Uterus (tissue), 4 donors: ENCODE measurements around the gene MESP1. TPM values are rescaled to one million over a fixed set of nuclear protein-coding genes. Genes with fewer than 3 reads are reported as not detected.

Source experiments
- DNase-seq, 2 donors: peaks; one replicate each; pipeline ENCODE4 v3.0.0-alpha.2; 2019 to 2020
- H3K27ac ChIP-seq, 2 donors: fragments of 200-600 bp; sonication (generic); 1 replicate in 1 of 2; 2 replicates in 1 of 2; pipeline ENCODE4 v1.5.1; 2016 to 2018
- H3K27me3 ChIP-seq, 2 donors: fragments of 200-600 bp; sonication (generic); one replicate each; pipeline ENCODE4 v1.5.1; 2018 to 2019; ENCODE audit warnings: control low read depth in 1 of 2
- H3K36me3 ChIP-seq, 2 donors: fragments of 200-600 bp; sonication (generic); one replicate each; pipeline ENCODE4 v1.5.1; 2019; ENCODE audit warnings: control low read depth in 1 of 2
- H3K4me1 ChIP-seq, 2 donors: fragments of 200-600 bp; sonication (generic); one replicate each; pipeline ENCODE4 v1.5.1; 2018 to 2019; ENCODE audit warnings: control low read depth in 1 of 2
- H3K4me3 ChIP-seq, 2 donors: fragments of 200-600 bp; sonication (generic); 1 replicate in 1 of 2; 2 replicates in 1 of 2; pipeline ENCODE4 v1.5.1; 2018 to 2019; ENCODE audit warnings: mild to moderate bottlenecking in 1 of 2
- H3K9me3 ChIP-seq, 2 donors: fragments of 200-600 bp; sonication (generic); one replicate each; pipeline ENCODE4 v1.5.1; 2019; ENCODE audit warnings: control low read depth in 1 of 2
- POLR2A ChIP-seq, 2 donors: fragments of 450-650 bp; IDR thresholded peaks; one replicate each; pipeline ENCODE4 v1.6.1; 2016; ENCODE audit warnings: antibody characterized with exemption in 2 of 2, mild to moderate bottlenecking in 1 of 2, moderate library complexity in 1 of 2
- intact Hi-C: fragments of 100-400 bp; cut with DNase I; formaldehyde crosslinking; loops from one replicate; pipeline ENCODE4 v1.15.1; 2023; ENCODE audit warnings: low total_unique reads
- total RNA-seq, 4 donors: library from RNA; depleted of rRNA in 3 of 4; stranded (reverse); fragments of >200 nt in 3 of 4; gene quantifications; one replicate each; pipeline versions ENCODE4 v1.1.0 to v1.2.4, GENCODE V29; 2014 to 2023
- TF ChIP-seq, protein P1 (sequence below), 4 experiments: fragments of 200-600 bp in 2 of 4; fragments of 450-650 bp in 2 of 4; sonication (generic) in 2 of 4; IDR thresholded peaks; one replicate each; pipeline ENCODE4 v1.5.1; 2016 to 2019; ENCODE audit warnings: antibody characterized with exemption in 4 of 4, mild to moderate bottlenecking in 2 of 4, moderate library complexity in 1 of 4
- donor health status: DM: yes; HTN: yes; CAD: no.

MESP1 gene
- total RNA-seq, 4 donors from 2014 or later = 1.0 to 6.5 (median 2.7) TPM; not detected in 1

DNA sequence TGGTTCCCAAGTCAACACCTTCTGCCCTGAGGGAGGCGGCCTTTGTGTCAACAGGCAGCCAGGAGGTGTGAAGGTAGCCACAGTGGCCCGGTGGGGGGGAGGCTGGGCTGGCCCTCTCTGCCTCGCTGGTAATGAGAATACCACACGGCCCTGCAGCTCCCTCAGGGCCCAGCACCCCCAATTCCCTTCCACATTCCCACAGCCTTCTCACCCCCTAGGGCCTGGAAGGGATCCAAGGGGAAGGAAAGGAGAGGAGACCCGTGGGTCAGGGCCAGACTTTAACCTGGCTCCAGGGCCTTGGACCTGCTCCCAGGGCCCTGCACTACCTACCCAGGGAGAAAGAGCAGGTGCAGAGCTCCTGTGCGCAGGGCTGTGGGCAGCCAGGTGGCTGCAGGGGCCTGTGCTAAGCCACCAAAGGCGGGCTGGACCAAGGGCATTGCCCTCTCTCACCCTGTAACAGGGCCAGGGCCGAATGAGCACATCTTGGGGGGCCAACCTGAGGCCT, 16.4 kb upstream of the MESP1 start:
- Histone ChIP-seq H3K27ac (no peak overlapping the region), H3K36me3 (no peaks in the 10 kb centered on the region), H3K9me3 (no peaks in the 10 kb centered on the region), H3K4me3 (no peak overlapping the region), H3K27me3 (no peaks in the 10 kb centered on the region), H3K4me1 (no peaks in the 10 kb centered on the region)
- TF ChIP-seq, protein P1, sequence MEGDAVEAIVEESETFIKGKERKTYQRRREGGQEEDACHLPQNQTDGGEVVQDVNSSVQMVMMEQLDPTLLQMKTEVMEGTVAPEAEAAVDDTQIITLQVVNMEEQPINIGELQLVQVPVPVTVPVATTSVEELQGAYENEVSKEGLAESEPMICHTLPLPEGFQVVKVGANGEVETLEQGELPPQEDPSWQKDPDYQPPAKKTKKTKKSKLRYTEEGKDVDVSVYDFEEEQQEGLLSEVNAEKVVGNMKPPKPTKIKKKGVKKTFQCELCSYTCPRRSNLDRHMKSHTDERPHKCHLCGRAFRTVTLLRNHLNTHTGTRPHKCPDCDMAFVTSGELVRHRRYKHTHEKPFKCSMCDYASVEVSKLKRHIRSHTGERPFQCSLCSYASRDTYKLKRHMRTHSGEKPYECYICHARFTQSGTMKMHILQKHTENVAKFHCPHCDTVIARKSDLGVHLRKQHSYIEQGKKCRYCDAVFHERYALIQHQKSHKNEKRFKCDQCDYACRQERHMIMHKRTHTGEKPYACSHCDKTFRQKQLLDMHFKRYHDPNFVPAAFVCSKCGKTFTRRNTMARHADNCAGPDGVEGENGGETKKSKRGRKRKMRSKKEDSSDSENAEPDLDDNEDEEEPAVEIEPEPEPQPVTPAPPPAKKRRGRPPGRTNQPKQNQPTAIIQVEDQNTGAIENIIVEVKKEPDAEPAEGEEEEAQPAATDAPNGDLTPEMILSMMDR (IDR thresholded peaks at IDR 0.05) = no peak
- no peak for TF ChIP-seq POLR2A (IDR thresholded peaks at IDR 0.05)
- intact Hi-C loops = no loop called here
- no peak for DNase-seq

DNA sequence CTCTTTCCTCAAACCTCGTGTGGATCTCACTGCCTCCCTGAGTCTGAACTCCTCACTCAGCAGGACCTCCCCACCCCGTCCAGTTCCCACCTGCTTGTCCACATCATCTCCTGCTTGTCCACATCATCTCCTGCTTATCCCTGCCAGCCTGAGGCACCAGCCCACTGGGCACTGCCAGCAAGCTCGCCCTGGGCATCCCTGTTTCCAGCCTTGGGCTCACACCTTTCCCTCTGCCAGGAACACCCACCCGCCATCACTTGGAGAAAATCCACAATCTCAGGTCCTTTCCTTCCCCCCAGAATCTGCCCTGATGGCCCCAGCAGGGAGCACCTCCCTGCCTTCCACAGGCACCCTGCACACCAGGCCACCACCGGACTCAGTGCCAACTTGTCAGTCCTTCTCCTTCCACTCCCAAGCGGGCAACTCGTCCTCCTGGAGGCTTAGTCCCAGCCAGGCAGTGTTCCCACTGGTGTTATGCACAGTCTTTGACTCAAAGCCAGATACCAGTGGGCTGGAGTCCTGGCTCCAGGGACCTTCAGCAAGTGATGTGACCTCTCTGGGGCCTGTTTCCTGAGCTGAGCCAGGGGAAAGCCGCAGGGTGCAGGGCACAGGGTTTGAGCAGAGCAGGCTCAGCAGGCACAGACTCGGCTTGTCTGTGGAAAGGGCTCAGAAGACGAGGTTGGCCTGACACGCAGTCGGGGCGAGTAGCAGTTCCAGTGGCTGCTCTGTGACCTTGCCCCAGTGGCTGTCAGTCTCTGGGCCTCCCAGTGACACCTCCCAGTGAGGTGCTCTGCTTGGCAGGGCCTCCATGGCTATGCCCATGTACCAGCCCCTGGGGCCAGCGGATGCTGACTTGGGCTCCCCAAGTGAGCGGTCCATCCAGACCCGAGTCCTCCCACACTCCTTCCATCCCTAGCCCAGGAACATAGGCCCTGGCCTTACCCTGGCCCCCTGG, 15.6 kb upstream of the MESP1 start:
- intact Hi-C loops = no loop called here
- no peaks in the 10 kb centered on the region for H3K36me3 ChIP-seq
- H3K27ac ChIP-seq = no peak overlapping the region
- H3K4me3 ChIP-seq = no peak overlapping the region
- TF ChIP-seq POLR2A (IDR thresholded peaks at IDR 0.05) = no peak
- TF ChIP-seq, protein P1 (IDR thresholded peaks at IDR 0.05) = no peak
- no peaks in the 10 kb centered on the region for H3K4me1 ChIP-seq
- no peaks in the 10 kb centered on the region for H3K9me3 ChIP-seq
- DNase-seq = no peak
- H3K27me3 ChIP-seq = no peaks in the 10 kb centered on the region

DNA sequence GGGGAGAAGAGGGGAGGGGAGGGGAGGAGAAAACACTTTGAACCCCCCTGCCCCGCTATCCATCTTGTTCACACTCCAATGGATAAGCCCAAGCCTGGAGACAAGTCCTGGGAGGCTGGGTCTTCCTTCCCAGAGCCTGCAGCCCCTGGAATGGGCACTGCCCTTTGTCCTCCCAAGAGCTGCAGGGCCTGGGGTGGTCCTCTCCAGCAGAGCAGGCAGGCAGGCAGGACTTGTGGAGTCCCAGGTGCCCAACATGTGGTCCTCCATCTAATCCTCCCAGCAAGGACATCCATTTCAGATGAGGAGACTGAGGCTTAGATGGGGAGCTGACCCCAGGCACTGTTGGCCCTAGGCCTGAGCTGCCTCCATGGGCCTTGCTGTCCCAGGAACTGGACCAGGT, 14.6 kb upstream of the MESP1 start:
- DNase-seq = no peak
- Histone ChIP-seq H3K4me3 (no peak overlapping the region), H3K27ac (no peak overlapping the region), H3K27me3 (no peaks in the 10 kb centered on the region), H3K9me3 (no peaks in the 10 kb centered on the region), H3K36me3 (no peaks in the 10 kb centered on the region), H3K4me1 (no peaks in the 10 kb centered on the region)
- intact Hi-C loops = no loop called here
- TF ChIP-seq, protein P1 (IDR thresholded peaks at IDR 0.05) = no peak
- TF ChIP-seq POLR2A (IDR thresholded peaks at IDR 0.05) = no peak

DNA sequence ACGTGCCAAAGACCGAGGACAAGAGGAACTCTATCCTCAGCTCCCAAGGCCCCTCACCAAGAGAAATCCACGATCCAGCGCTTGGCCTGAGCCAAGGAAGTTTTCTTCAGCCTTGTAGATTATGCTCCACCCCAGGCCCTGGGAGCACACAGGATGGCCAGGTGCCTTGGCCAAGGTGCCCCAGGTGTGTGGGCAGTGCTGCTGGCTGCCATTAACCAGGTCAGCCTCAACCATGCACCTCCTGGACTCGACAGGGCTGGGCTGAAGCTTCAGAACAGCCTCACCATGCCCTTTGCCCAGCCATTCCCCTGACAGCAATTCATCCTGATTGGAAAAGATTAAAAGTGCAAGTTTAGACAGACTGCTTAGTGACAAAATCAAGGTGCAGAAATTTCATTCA, 10.9 kb upstream of the MESP1 start:
- intact Hi-C loops = no loop called here
- no peaks in the 10 kb centered on the region for H3K36me3 ChIP-seq
- H3K4me3 ChIP-seq = no peak overlapping the region
- H3K27ac ChIP-seq = no peak overlapping the region
- H3K27me3 ChIP-seq = no peaks in the 10 kb centered on the region
- TF ChIP-seq POLR2A (IDR thresholded peaks at IDR 0.05) = no peak
- TF ChIP-seq, protein P1 (IDR thresholded peaks at IDR 0.05) = no peak
- no peaks in the 10 kb centered on the region for H3K9me3 ChIP-seq
- no peak for DNase-seq
- H3K4me1 ChIP-seq = no peaks in the 10 kb centered on the region
